Lung (tissue), 12 donors: ENCODE measurements around the gene VWA5B1. TPM values are rescaled to one million over a fixed set of nuclear protein-coding genes. Genes with fewer than 3 reads are reported as not detected.
"Not testable (repeated sequence)": the region's sequence is repeated elsewhere in the genome, so short reads cannot be mapped to it uniquely, and the experiment has no call there.

Experiments
- ATAC-seq: fragments of 200-7000 bp; cut with Tn5 transposase; one replicate; pipeline ENCODE4 v1.9.1; 2020; ENCODE audit warnings: moderate number of reproducible peaks; ENCODE audit not compliant: insufficient read depth, low FRiP score
- DNase-seq, 3 donors: peaks; one replicate each; pipeline ENCODE4 v3.0.0-alpha.2; 2013 to 2017
- H3K27ac ChIP-seq, 2 donors: one replicate each; pipeline ENCODE4 v1.5.1; 2013; ENCODE audit warnings: mild to moderate bottlenecking in 2 of 2, moderate library complexity in 2 of 2, control low read depth in 1 of 2, inconsistent platforms in 1 of 2, low read depth in 1 of 2, low read length in 1 of 2
- H3K27me3 ChIP-seq, 3 donors: one replicate each; pipeline ENCODE4 v1.5.1; 2013; ENCODE audit warnings: low read length in 2 of 3; ENCODE audit not compliant: control insufficient read depth in 3 of 3, insufficient read depth in 3 of 3
- H3K36me3 ChIP-seq, 4 donors: one replicate each; pipeline ENCODE4 v1.5.1; 2013; ENCODE audit warnings: low read length in 4 of 4, mild to moderate bottlenecking in 1 of 4, moderate library complexity in 1 of 4; ENCODE audit not compliant: control insufficient read depth in 4 of 4, insufficient read depth in 4 of 4
- H3K4me1 ChIP-seq, 5 donors: one replicate each; pipeline ENCODE4 v1.5.1; 2013; ENCODE audit warnings: low read length in 5 of 5, mild to moderate bottlenecking in 2 of 5, moderate library complexity in 1 of 5; ENCODE audit not compliant: control insufficient read depth in 5 of 5, insufficient read depth in 5 of 5
- H3K4me3 ChIP-seq: one replicate; pipeline ENCODE4 v1.5.1; 2013; ENCODE audit warnings: mild to moderate bottlenecking, control low read depth, moderate library complexity
- H3K9ac ChIP-seq, 2 donors: one replicate each; pipeline ENCODE4 v1.5.1; 2013; ENCODE audit warnings: low read length in 2 of 2, control low read depth in 1 of 2; ENCODE audit not compliant: insufficient read depth in 1 of 2
- H3K9me3 ChIP-seq, 4 donors: one replicate each; pipeline ENCODE4 v1.5.1; 2013; ENCODE audit warnings: low read length in 3 of 4, mild to moderate bottlenecking in 1 of 4, moderate library complexity in 1 of 4; ENCODE audit not compliant: control insufficient read depth in 4 of 4, insufficient read depth in 3 of 4
- CTCF ChIP-seq: IDR thresholded peaks from 2 replicates; pipeline ENCODE4 v1.5.1; 2012; ENCODE audit warnings: mild to moderate bottlenecking; ENCODE audit errors: control extremely low read depth, extremely low read depth
- WGBS, 2 donors: extraction: QIAGEN DNeasy Blood & Tissue Kit; methylation state at CpG; one replicate each; pipeline ENCODE4 v1.1.7; 2013; 5-methylcytosine and 5-hydroxymethylcytosine counted together
- polyA plus RNA-seq, 2 donors: library from polyadenylated mRNA; stranded (reverse); fragments of 200-250 nt; gene quantifications; one replicate each; pipeline ENCODE4 v1.2.1, GENCODE V29; 2013
- total RNA-seq, 2 donors: library from RNA; depleted of rRNA in 1 of 2; stranded (reverse); fragments of >200 nt in 1 of 2; gene quantifications; one replicate each; pipeline ENCODE4 v1.2.1, GENCODE V29; 2014 to 2021
- donor health status: control.
- donor health status: control.
- donor health status: Bipolar disorder and iron deficiency.
- donor health status: healthy.
- donor health status: DM: yes; HTN: yes; CAD: no.

VWA5B1 gene
- total and polyA plus RNA-seq, 4 donors, result 0.02 to 0.40 (median 0.26) TPM

GRCh38 chr1:20284625-20285024, 6.0 kb upstream of the VWA5B1 start:
- peaks cover 0 to 9% (median 3%) of the 10 kb centered on the region in 4 donors for H3K9me3 ChIP-seq
- H3K9ac ChIP-seq, result no peak overlapping the region
- ATAC-seq (no peak), DNase-seq (no peak)
- H3K36me3 ChIP-seq, result no peaks in the 10 kb centered on the region
- H3K4me3 ChIP-seq, result no peak overlapping the region
- no peak overlapping the region for H3K27ac ChIP-seq
- H3K27me3 ChIP-seq, result peaks cover 0 to 5% (median 5%) of the 10 kb centered on the region in 3 donors
- no peaks in the 10 kb centered on the region for H3K4me1 ChIP-seq
- TF ChIP-seq CTCF, result no peak
- WGBS, 2 donors, result 83 to 92% methylated on average over 3 of the region's 3 CpGs

GRCh38 chr1:20285510-20285909, 5.2 kb upstream of the VWA5B1 start:
- Histone ChIP-seq H3K4me3 (no peak overlapping the region), H3K27me3 (peaks cover 0 to 9% (median 5%) of the 10 kb centered on the region in 3 donors), H3K4me1 (peaks cover 0 to 5% (median 0%) of the 10 kb centered on the region in 5 donors), H3K9ac (no peak overlapping the region), H3K27ac (no peak overlapping the region), H3K9me3 (peaks cover 0 to 9% (median 3%) of the 10 kb centered on the region in 4 donors), H3K36me3 (no peaks in the 10 kb centered on the region)
- TF ChIP-seq CTCF, result no peak
- DNase-seq (no peak), ATAC-seq (no peak)
- 76 to 90% methylated on average over 3 of the region's 3 CpGs for WGBS, 2 donors

GRCh38 chr1:20287696-20288095, 3.0 kb upstream of the VWA5B1 start:
- Histone ChIP-seq H3K27me3 (peaks cover 0 to 30% (median 5%) of the 10 kb centered on the region in 3 donors), H3K4me1 (peaks cover 0 to 23% (median 0%) of the 10 kb centered on the region in 5 donors)
- H3K4me3 ChIP-seq, H3K9ac ChIP-seq, ATAC-seq, H3K27ac ChIP-seq, H3K9me3 ChIP-seq, H3K36me3 ChIP-seq, DNase-seq: not testable (repeated sequence)
- WGBS, 2 donors, result 84 to 85% methylated on average over 3 of the region's 3 CpGs

- TF ChIP-seq CTCF, result no peak
- Histone ChIP-seq H3K4me1 (peaks cover 0 to 27% (median 0%) of the 10 kb centered on the region in 5 donors), H3K9ac (no peak overlapping the region), H3K9me3 (no peaks in the 10 kb centered on the region), H3K27ac (no peak overlapping the region), H3K27me3 (peaks cover 2 to 30% (median 5%) of the 10 kb centered on the region in 3 donors), H3K4me3 (no peak overlapping the region), H3K36me3 (no peaks in the 10 kb centered on the region)
- 6% methylated on average over 18 to 20 of the region's 20 CpGs for WGBS, 2 donors
- ATAC-seq (no peak), DNase-seq (peak in 1 of 3 donors; percentile 29)
These were observed 990 bp downstream of the VWA5B1 start for GRCh38 chr1:20291645-20292084.
